Measurements from ENCODE around the gene PRKAG2.
A peak's percentile ranks its signal among the peaks of the same experiment; 100 is the strongest.

PRKAG2 gene

DNA sequence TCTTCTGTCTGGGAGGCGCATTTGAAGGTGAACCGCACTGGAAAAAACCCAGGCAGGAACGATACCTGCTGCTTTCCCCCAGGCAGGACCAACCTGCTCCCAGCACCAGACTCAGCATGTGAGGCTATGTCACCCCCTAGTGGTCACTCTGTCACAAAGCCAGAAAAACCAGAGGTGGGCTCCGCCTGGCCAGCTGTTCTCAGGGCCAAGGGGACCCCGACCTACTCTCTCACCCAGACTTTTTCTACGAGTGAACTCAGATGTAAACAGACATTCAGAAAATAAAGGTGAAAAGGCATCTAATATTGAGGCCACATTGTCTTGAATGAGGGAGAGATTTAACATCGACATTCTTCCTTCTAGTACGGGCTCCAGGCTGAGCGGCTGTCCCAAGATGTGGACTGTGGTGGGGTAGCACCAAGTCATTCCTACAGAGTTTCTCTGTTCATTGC lies 117.3 kb downstream of the PRKAG2 start:
- Histone ChIP-seq H3K4me1 (ENCODE audit: control insufficient read depth in 1 of 2, insufficient read depth in 1 of 2, low read depth in 1 of 2, low read length in 1 of 2) (peaks cover 0 to 4% of the 10 kb centered on the region in 2 experiments), H3K4me3 (ENCODE audit: low read depth in 1 of 2, low read length in 1 of 2) (no peak overlapping the region), H3K36me3 (no peaks in the 10 kb centered on the region), H3K9me3 (no peaks in the 10 kb centered on the region), H3K27ac (no peak overlapping the region), H3K27me3 (no peaks in the 10 kb centered on the region)
- TF ChIP-seq, protein P1, sequence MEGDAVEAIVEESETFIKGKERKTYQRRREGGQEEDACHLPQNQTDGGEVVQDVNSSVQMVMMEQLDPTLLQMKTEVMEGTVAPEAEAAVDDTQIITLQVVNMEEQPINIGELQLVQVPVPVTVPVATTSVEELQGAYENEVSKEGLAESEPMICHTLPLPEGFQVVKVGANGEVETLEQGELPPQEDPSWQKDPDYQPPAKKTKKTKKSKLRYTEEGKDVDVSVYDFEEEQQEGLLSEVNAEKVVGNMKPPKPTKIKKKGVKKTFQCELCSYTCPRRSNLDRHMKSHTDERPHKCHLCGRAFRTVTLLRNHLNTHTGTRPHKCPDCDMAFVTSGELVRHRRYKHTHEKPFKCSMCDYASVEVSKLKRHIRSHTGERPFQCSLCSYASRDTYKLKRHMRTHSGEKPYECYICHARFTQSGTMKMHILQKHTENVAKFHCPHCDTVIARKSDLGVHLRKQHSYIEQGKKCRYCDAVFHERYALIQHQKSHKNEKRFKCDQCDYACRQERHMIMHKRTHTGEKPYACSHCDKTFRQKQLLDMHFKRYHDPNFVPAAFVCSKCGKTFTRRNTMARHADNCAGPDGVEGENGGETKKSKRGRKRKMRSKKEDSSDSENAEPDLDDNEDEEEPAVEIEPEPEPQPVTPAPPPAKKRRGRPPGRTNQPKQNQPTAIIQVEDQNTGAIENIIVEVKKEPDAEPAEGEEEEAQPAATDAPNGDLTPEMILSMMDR (IDR thresholded peaks at IDR 0.05) = peak; percentile 68

DNA sequence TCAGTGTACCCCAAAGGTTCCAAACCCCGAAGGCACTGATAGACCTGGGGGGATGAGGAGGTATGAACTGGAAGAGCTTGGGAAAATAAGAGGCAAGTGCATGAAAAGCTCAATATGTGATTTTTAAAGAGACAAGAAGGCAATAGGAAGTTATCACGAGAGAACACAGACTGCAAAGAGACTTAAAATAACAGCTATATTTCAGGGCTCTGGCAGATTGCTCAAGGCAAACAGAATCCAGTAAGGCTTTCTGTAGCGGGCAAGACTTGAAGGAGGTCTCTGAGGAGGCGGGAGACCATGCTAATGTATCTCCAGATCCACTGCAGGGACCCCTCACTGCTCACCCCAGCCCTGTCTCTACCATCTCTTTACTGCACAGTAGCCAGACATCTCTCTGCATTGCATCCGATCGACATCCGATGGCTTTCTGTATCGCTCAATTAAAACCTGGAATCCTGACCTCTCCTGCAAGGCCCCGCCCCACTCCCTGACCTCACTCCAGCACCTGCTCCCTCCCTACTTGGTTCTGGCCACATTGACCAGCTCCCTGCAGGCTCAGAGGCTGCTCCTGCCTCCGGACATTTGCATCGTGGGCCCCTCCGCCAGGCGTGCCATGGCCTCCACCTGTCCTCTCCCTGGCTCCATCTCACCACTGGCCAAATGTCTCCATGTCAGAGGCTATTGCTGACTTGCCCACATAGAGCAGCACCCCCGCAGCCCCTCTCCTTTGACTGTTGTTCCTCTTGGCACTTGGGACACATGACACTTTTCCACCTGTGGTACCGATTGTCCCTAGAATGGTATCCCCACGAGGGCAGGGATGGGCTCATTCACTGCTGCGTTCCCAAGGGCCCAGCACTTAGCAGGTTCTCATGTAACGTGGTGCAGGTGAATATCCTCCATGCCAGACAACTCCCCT lies 118.0 kb downstream of the PRKAG2 start:
- Histone ChIP-seq H3K4me3 (ENCODE audit: low read depth in 1 of 2, low read length in 1 of 2) (no peak overlapping the region), H3K27ac (no peak overlapping the region), H3K4me1 (ENCODE audit: control insufficient read depth in 1 of 2, insufficient read depth in 1 of 2, low read depth in 1 of 2, low read length in 1 of 2) (peaks cover 0 to 4% of the 10 kb centered on the region in 2 experiments), H3K27me3 (no peaks in the 10 kb centered on the region), H3K9me3 (no peaks in the 10 kb centered on the region), H3K36me3 (no peaks in the 10 kb centered on the region)
- TF ChIP-seq, protein P1 (IDR thresholded peaks at IDR 0.05) = no peak

DNA sequence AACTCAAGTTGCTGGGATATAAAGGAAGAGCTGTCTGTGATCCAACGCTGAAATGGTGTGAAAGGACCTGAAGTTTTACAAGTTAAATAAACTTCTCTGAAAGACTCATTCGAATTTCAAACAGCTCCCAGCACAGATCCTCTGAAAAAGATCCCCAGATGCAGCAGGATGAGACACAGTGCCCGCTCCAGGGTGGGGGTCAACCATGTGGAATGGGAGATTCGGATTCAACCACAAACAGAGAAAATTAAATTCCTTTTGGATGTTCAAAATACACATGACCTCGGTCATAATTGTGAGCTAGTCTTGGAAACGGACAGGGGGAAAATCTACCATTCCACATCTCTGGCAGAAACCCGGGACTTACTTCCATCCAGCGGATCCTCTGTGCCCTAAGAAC lies 119.6 kb downstream of the PRKAG2 start:
- TF ChIP-seq, protein P1 (IDR thresholded peaks at IDR 0.05) = no peak
- H3K27me3 ChIP-seq = no peaks in the 10 kb centered on the region
- no peak overlapping the region for H3K4me3 ChIP-seq (ENCODE audit: low read depth in 1 of 2, low read length in 1 of 2)
- H3K36me3 ChIP-seq = no peaks in the 10 kb centered on the region
- H3K27ac ChIP-seq = no peak overlapping the region
- no peaks in the 10 kb centered on the region for H3K9me3 ChIP-seq
- H3K4me1 ChIP-seq (ENCODE audit: control insufficient read depth in 1 of 2, insufficient read depth in 1 of 2, low read depth in 1 of 2, low read length in 1 of 2) = peaks cover 0 to 4% of the 10 kb centered on the region in 2 experiments

DNA sequence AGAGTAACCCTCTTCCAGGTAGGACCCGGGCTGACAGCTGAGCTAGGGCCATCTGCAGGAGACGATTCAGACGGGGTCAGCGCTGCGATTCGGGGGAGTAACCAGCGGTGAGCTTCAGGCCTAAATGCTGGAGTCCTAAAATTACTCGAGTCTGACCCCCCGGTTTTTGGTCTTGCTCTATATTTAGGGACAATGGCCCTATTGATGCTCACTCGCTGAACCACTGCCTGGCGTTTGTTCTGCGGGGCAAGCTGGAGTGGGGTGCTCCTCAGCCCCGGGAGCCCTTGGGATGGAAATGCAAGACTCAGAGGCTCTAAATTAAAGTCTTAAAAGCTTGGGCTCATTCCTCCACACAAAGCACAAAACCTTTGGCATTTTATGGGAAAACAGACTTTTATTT lies 120.0 kb downstream of the PRKAG2 start:
- H3K4me3 ChIP-seq (ENCODE audit: low read depth in 1 of 2, low read length in 1 of 2) = no peak overlapping the region
- H3K27me3 ChIP-seq = no peaks in the 10 kb centered on the region
- H3K27ac ChIP-seq = no peak overlapping the region
- no peaks in the 10 kb centered on the region for H3K9me3 ChIP-seq
- TF ChIP-seq, protein P1 (IDR thresholded peaks at IDR 0.05) = no peak
- no peaks in the 10 kb centered on the region for H3K36me3 ChIP-seq
- peaks cover 0 to 4% of the 10 kb centered on the region in 2 experiments for H3K4me1 ChIP-seq (ENCODE audit: control insufficient read depth in 1 of 2, insufficient read depth in 1 of 2, low read depth in 1 of 2, low read length in 1 of 2)

DNA sequence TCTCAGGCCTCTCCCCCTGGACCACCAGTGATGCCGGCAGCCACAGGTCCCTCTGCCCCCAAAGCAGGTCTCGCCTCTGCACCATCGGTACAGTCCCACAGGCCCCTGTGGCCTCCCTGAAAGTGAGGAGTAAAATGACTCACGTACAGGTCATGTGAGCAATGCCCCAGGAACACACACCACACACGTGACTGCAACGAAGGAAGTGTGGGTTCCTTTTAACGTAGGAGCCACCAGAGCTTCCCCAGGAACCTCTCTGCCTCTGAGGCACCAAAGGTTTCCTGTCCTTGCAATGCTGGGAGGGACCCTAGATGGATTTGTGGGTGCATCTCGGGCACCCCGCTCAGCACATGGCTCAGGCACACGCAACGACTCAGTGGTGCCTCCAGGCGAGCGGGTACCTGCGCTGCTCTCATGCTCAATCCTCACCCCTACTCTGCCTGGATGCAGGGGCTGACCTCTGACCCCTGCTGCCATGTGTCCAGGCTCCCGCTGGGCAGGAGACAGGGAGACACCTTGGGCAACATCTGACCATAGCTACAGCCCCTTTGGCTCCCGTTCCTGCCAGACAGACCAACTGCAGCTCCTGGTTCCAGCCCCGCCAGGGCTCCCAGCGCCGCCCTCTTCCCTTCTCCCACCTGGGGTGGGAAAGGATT lies 120.7 kb downstream of the PRKAG2 start:
- H3K27ac ChIP-seq = no peak overlapping the region
- no peak overlapping the region for H3K4me3 ChIP-seq (ENCODE audit: low read depth in 1 of 2, low read length in 1 of 2)

More for the DNA sequence above, 120.7 kb downstream of the PRKAG2 start:
- H3K9me3 ChIP-seq = no peaks in the 10 kb centered on the region
- H3K27me3 ChIP-seq = no peaks in the 10 kb centered on the region
- TF ChIP-seq, protein P1 (IDR thresholded peaks at IDR 0.05) = no peak
- H3K36me3 ChIP-seq = no peaks in the 10 kb centered on the region
- peaks cover 0 to 4% of the 10 kb centered on the region in 2 experiments for H3K4me1 ChIP-seq (ENCODE audit: control insufficient read depth in 1 of 2, insufficient read depth in 1 of 2, low read depth in 1 of 2, low read length in 1 of 2)

Data from neutrophil (primary cell).